Tibial nerve (tissue), 4 donors: Measurements from ENCODE around the gene CELSR1. TPM values are rescaled to one million over a fixed set of nuclear protein-coding genes. Genes with fewer than 3 reads are reported as not detected.

Experiments
- DNase-seq, 2 donors: peaks; one replicate each; pipeline ENCODE4 v3.0.0-alpha.2; 2019; ENCODE audit warnings: low spot score in 2 of 2
- H3K27ac ChIP-seq, 4 donors: fragments of 200-600 bp; sonication (generic) in 3 of 4; one replicate each; pipeline ENCODE4 v1.5.1; 2017 to 2019; ENCODE audit warnings: mild to moderate bottlenecking in 1 of 4
- H3K27me3 ChIP-seq, 2 donors: fragments of 200-600 bp; sonication (generic) in 1 of 2; one replicate each; pipeline versions ENCODE4 v1.5.1 to v1.6.0; 2017 to 2019
- H3K36me3 ChIP-seq, 3 donors: fragments of 200-600 bp; sonication (generic); one replicate each; pipeline ENCODE4 v1.5.1; 2018 to 2019
- H3K4me1 ChIP-seq, 4 donors: fragments of 200-600 bp; sonication (generic) in 3 of 4; one replicate each; pipeline ENCODE4 v1.5.1; 2017 to 2019
- H3K4me3 ChIP-seq, 4 donors: fragments of 200-600 bp; sonication (generic) in 3 of 4; one replicate each; pipeline ENCODE4 v1.5.1; 2017 to 2019; ENCODE audit warnings: mild to moderate bottlenecking in 1 of 4, moderate library complexity in 1 of 4
- H3K9me3 ChIP-seq, 4 donors: fragments of 200-600 bp; sonication (generic) in 3 of 4; one replicate each; pipeline ENCODE4 v1.5.1; 2017 to 2019
- CTCF ChIP-seq, 5 experiments: fragments of 200-600 bp in 3 of 5; fragments of 450-650 bp in 2 of 5; sonication (generic) in 3 of 5; IDR thresholded peaks; one replicate each; pipeline ENCODE4 v1.5.1; 2016 to 2019; ENCODE audit warnings: antibody characterized with exemption in 5 of 5, mild to moderate bottlenecking in 3 of 5, moderate library complexity in 2 of 5
- EP300 ChIP-seq, 2 donors: sonication (generic); formaldehyde crosslinking; IDR thresholded peaks; one replicate each; pipeline ENCODE4 v1.6.1; 2017; ENCODE audit warnings: antibody characterized with exemption in 2 of 2, mild to moderate bottlenecking in 1 of 2
- POLR2A ChIP-seq, 2 donors: fragments of 450-650 bp; IDR thresholded peaks; one replicate each; pipeline ENCODE4 v1.6.1; 2017; ENCODE audit warnings: antibody characterized with exemption in 2 of 2, mild to moderate bottlenecking in 2 of 2, moderate library complexity in 2 of 2
- WGBS, 2 donors: methylation state at CpG; one replicate each; pipeline ENCODE4 v1.1.5; 2018; 5-methylcytosine and 5-hydroxymethylcytosine counted together
- total RNA-seq, 4 donors: library from RNA; depleted of rRNA; stranded (reverse); fragments of >200 nt; gene quantifications; one replicate each; pipeline ENCODE4 v1.1.0, GENCODE V29; 2016

Gene CELSR1
- total RNA-seq, 4 donors from 2014 or later: 1.0 to 5.9 (median 2.6) TPM

DNA sequence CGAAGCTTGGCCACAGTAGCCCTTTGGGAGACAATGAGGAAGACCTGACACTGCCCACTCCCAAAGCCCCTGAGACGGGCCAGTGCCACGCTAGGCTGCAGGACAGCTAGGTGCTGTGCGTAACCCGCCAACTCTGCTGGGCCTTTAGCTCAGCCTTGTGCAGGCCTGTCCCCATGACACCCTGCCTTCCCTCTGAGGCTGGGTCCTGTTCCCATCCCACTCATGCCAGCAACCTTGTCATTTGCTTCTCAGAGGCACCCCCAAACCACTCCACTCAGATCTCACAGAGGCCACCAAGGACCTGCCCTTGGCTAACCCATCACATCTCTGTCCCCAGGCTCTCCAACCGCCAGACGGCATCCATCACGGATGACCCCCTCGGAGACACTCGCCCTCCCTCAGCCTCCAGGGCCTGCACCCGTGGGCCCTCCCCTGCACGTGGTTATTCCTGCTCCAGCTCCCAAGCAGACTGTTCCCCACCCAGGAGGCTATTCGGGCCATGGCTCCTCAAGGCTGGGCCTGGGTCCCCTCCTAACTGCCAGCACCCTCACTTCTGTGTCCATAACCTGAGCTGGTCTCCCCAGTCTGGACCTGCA lies 11.1 kb downstream of the CELSR1 start:
- Histone ChIP-seq H3K27ac (no peak overlapping the region), H3K4me1 (no peaks in the 10 kb centered on the region), H3K9me3 (no peaks in the 10 kb centered on the region), H3K27me3 (peaks cover 0 to 26% of the 10 kb centered on the region in 2 donors), H3K36me3 (no peaks in the 10 kb centered on the region), H3K4me3 (no peak overlapping the region)
- TF ChIP-seq EP300 (IDR thresholded peaks at IDR 0.05) (no peak), CTCF (IDR thresholded peaks at IDR 0.05) (no peak), POLR2A (IDR thresholded peaks at IDR 0.05) (no peak)
- 80 to 82% methylated on average over 12 to 13 of the region's 13 CpGs for WGBS, 2 donors
- no peak for DNase-seq

GRCh38 chr22:46525389-46526243 lies 11.8 kb downstream of the CELSR1 start:
- Histone ChIP-seq H3K27ac (no peak overlapping the region), H3K9me3 (no peaks in the 10 kb centered on the region), H3K4me3 (no peak overlapping the region), H3K36me3 (no peaks in the 10 kb centered on the region), H3K4me1 (no peaks in the 10 kb centered on the region), H3K27me3 (peaks cover 0 to 26% of the 10 kb centered on the region in 2 donors)
- WGBS, 2 donors: 82 to 86% methylated on average over 21 to 22 of the region's 22 CpGs
- no peak for DNase-seq
- TF ChIP-seq CTCF (IDR thresholded peaks at IDR 0.05) (no peak), EP300 (IDR thresholded peaks at IDR 0.05) (no peak), POLR2A (IDR thresholded peaks at IDR 0.05) (no peak)

DNA sequence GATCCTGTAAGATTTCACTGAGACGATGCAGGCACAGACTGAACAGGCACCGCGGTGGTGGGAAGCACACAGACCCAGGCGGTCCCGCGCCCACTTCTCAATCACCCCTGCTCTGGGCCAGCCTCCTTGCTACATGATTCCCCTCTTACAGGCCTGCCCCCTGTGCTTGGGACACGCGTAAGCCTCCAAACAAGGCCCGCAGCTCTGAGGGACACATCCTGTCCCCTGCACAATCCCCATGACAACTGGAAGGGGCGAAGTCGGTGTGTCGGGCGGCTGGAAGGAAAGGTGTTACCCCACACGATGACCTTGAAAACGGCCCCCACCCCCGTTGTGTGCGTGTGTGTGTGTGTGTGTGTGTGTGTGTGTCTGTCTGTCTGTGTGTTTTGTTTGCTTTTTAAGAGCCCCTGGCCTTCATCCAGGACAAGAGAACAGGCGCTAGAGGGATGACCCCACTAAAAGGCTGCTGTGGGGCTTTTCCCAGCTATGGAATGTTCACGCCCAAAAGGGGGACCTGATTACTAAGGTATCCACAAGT lies 13.1 kb downstream of the CELSR1 start:
- WGBS, 2 donors: 50 to 53% methylated on average over 18 to 19 of the region's 19 CpGs
- no peak for TF ChIP-seq CTCF (IDR thresholded peaks at IDR 0.05)
- no peak for TF ChIP-seq POLR2A (IDR thresholded peaks at IDR 0.05)
- TF ChIP-seq EP300 (IDR thresholded peaks at IDR 0.05): no peak

GRCh38 chr22:46522797-46523196 lies 14.6 kb downstream of the CELSR1 start:
- Histone ChIP-seq H3K4me1 (no peaks in the 10 kb centered on the region), H3K27me3 (peaks cover 0 to 26% of the 10 kb centered on the region in 2 donors), H3K4me3 (no peak overlapping the region), H3K9me3 (no peaks in the 10 kb centered on the region), H3K27ac (no peak overlapping the region), H3K36me3 (no peaks in the 10 kb centered on the region)
- 46 to 57% methylated on average over 8 of the region's 8 CpGs for WGBS, 2 donors
- DNase-seq: no peak
- TF ChIP-seq EP300 (IDR thresholded peaks at IDR 0.05): no peak
- TF ChIP-seq POLR2A (IDR thresholded peaks at IDR 0.05): no peak
- no peak for TF ChIP-seq CTCF (IDR thresholded peaks at IDR 0.05)

More for the DNA sequence above, 13.1 kb downstream of the CELSR1 start:
- no peak overlapping the region for H3K4me3 ChIP-seq
- peaks cover 0 to 26% of the 10 kb centered on the region in 2 donors for H3K27me3 ChIP-seq
- no peak overlapping the region for H3K27ac ChIP-seq
- no peak for DNase-seq
- no peaks in the 10 kb centered on the region for H3K36me3 ChIP-seq
- no peaks in the 10 kb centered on the region for H3K9me3 ChIP-seq
- no peaks in the 10 kb centered on the region for H3K4me1 ChIP-seq

DNA sequence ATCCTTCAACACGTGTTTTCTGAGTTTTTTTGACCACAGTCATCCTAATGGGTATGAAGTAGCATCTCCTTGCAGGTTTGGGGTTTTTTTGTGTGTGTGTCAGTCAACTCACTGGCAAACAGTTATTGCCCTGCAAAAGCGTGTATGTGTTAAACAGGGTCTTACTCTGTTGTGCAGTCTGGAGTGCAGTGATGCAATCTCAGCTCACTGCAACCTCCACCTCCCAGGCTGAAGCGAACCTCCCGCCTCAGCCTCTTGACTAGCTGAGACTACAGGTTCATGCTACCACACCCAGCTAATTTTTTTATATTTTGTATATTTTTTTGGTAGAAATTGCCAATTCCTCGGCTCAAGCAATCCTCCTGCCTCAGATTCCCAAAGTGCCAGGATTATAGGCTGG lies 15.4 kb downstream of the CELSR1 start:
- Histone ChIP-seq H3K9me3 (no peaks in the 10 kb centered on the region), H3K4me3 (no peak overlapping the region), H3K27ac (no peak overlapping the region), H3K4me1 (no peaks in the 10 kb centered on the region), H3K36me3 (no peaks in the 10 kb centered on the region), H3K27me3 (peaks cover 0 to 23% of the 10 kb centered on the region in 2 donors)
- WGBS, 2 donors: 86 to 91% methylated on average over 5 of the region's 5 CpGs
- TF ChIP-seq EP300 (IDR thresholded peaks at IDR 0.05): no peak
- DNase-seq: no peak
